Heart right ventricle (tissue), 16 donors: ENCODE results near the gene HPCAL1. TPM values are rescaled to one million over a fixed set of nuclear protein-coding genes. Genes with fewer than 3 reads are reported as not detected.

Experiments used
- ATAC-seq, 8 donors: fragments of 200-7000 bp; cut with Tn5 transposase; one replicate each; pipeline ENCODE4 v1.9.1; 2020; ENCODE audit warnings: mild to moderate bottlenecking in 8 of 8, moderate library complexity in 8 of 8, moderate number of reproducible peaks in 1 of 8
- DNase-seq, 2 donors: peaks; one replicate each; pipeline ENCODE4 v3.0.0-alpha.2; 2020
- H3K27ac ChIP-seq, 10 donors: fragments of 200-600 bp; sonication (generic) in 2 of 10; one replicate each; pipeline versions ENCODE4 v1.5.0 to v1.8.0; 2020 to 2022; ENCODE audit warnings: mild to moderate bottlenecking in 3 of 10
- H3K27me3 ChIP-seq, 7 donors: fragments of 200-600 bp; one replicate each; pipeline ENCODE4 v1.8.0; 2021 to 2022; ENCODE audit warnings: mild to moderate bottlenecking in 2 of 7
- H3K36me3 ChIP-seq, 9 donors: fragments of 200-600 bp; sonication (generic) in 1 of 9; one replicate each; pipeline versions ENCODE4 v1.5.0 to v1.8.0; 2020 to 2022; ENCODE audit warnings: mild to moderate bottlenecking in 2 of 9
- H3K4me1 ChIP-seq, 9 donors: fragments of 200-600 bp; sonication (generic) in 1 of 9; one replicate each; pipeline versions ENCODE4 v1.5.0 to v1.8.0; 2020 to 2022; ENCODE audit warnings: mild to moderate bottlenecking in 4 of 9
- H3K4me3 ChIP-seq, 10 donors: fragments of 200-600 bp; sonication (generic) in 2 of 10; one replicate each; pipeline versions ENCODE4 v1.5.0 to v1.8.0; 2020 to 2022; ENCODE audit warnings: mild to moderate bottlenecking in 7 of 10, moderate library complexity in 2 of 10
- H3K9me3 ChIP-seq, 11 donors: fragments of 200-600 bp in 10 of 11; sonication (generic) in 2 of 11; one replicate each; pipeline versions ENCODE4 v1.5.0 to v1.8.0; 2013 to 2022; ENCODE audit warnings: mild to moderate bottlenecking in 2 of 11, control low read depth in 1 of 11, moderate library complexity in 1 of 11
- WGBS, 2 donors: extraction: QIAGEN DNeasy Blood & Tissue Kit; methylation state at CpG; one replicate each; pipeline ENCODE4 v1.1.7; 2013; ENCODE audit warnings: inconsistent platforms in 1 of 2; 5-methylcytosine and 5-hydroxymethylcytosine counted together
- intact Hi-C, 10 donors: fragments of 100-400 bp; cut with DNase I; formaldehyde crosslinking; loops; one replicate each; pipeline versions ENCODE4 v1.11.1 to v1.14.2; 2022
- polyA plus RNA-seq, 2 donors: library from polyadenylated mRNA; stranded (reverse); fragments of 200-250 nt; gene quantifications; one replicate each; pipeline ENCODE4 v1.2.3, GENCODE V29; 2013
- total RNA-seq, 10 donors: library from RNA; stranded (reverse); fragmentation: NEBNext Ultra II Directional in 3 of 10; extraction: Animal tissue kit (Norgen Biotek cat#: 25700) in 3 of 10; gene quantifications; one replicate each; pipeline versions ENCODE4 v1.2.1 to v1.2.4, GENCODE V29; 2021 to 2023
- TF ChIP-seq, protein P1 (sequence below), 9 donors: fragments of 200-600 bp; sonication (generic) in 2 of 9; IDR thresholded peaks; one replicate each; pipeline versions ENCODE4 v1.5.0 to v1.8.0; 2021 to 2022; ENCODE audit warnings: antibody characterized with exemption in 9 of 9, mild to moderate bottlenecking in 5 of 9, moderate library complexity in 1 of 9
- donor health status: Arrhythmogenic right ventricular cardiomyopathy.
- donor health status: ischemic (EF 13 %, LVEDD 7.1; RV severe dilation, severe dysfunction).
- donor health status: healthy with polysubstance abuse.
- donor health status: DM: no; HTN: yes; CAD: no.
- donor health status: DM: no; HTN: no; CAD: no.
- donor health status: ischemic (EF 25% LVEDD 6.9; RV normal size, moderate dysfunction).
- donor health status: ischemic (EF 25% LVEDD 5.7; RV mildly dilated, moderate dysfunction).
- donor health status: healthy.
- donor health status: DM: yes; HTN: yes; CAD: no.
- donor health status: Ischemic cardiomyopathy.
- donor health status: ischemic (EF 35%, LVEDD 5.7; RV mildly dilated, moderate dysfunction).
- donor health status: nonischemic (EF 11% LVEDD 7.7; RV severe dilation, severe dysfunction).
- donor health status: DM: yes; HTN: yes; CAD: no.
- donor health status: PGD.
- donor health status: ischemic (EF 29% LVEDD 5.4; RV normal size, mild dysfunction).
- donor health status: nonischemic (EF 23%, LVEDD 6.1; RV moderate dilation, normal function).

The HPCAL1 gene
- total and polyA plus RNA-seq, 12 donors: 15.8 to 49.2 (median 27.5) TPM

- Histone ChIP-seq H3K9me3 (no peaks in the 10 kb centered on the region), H3K4me1 (peaks cover 8 to 47% (median 29%) of the 10 kb centered on the region in 9 donors), H3K4me3 (peak overlapping the region in 4 of 10 donors; percentile 61 to 80 (median 64)), H3K36me3 (peaks cover 0 to 35% (median 18%) of the 10 kb centered on the region in 9 donors), H3K27ac (no peak overlapping the region), H3K27me3 (no peaks in the 10 kb centered on the region)
- intact Hi-C loops: loop anchor here in 6 of 10 donors (5.0 to 10.0 kb wide), 5 partner anchors 208 to 462 kb away; no protein-coding TSS in a partner anchor
- ATAC-seq: no peak
- TF ChIP-seq, protein P1, sequence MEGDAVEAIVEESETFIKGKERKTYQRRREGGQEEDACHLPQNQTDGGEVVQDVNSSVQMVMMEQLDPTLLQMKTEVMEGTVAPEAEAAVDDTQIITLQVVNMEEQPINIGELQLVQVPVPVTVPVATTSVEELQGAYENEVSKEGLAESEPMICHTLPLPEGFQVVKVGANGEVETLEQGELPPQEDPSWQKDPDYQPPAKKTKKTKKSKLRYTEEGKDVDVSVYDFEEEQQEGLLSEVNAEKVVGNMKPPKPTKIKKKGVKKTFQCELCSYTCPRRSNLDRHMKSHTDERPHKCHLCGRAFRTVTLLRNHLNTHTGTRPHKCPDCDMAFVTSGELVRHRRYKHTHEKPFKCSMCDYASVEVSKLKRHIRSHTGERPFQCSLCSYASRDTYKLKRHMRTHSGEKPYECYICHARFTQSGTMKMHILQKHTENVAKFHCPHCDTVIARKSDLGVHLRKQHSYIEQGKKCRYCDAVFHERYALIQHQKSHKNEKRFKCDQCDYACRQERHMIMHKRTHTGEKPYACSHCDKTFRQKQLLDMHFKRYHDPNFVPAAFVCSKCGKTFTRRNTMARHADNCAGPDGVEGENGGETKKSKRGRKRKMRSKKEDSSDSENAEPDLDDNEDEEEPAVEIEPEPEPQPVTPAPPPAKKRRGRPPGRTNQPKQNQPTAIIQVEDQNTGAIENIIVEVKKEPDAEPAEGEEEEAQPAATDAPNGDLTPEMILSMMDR (IDR thresholded peaks at IDR 0.05): no peak
- 89 to 92% methylated on average over 6 of the region's 6 CpGs for WGBS, 2 donors
- no peak for DNase-seq
Measured at GRCh38 chr2:10446631-10447030, 143.9 kb downstream of the HPCAL1 start.

DNA sequence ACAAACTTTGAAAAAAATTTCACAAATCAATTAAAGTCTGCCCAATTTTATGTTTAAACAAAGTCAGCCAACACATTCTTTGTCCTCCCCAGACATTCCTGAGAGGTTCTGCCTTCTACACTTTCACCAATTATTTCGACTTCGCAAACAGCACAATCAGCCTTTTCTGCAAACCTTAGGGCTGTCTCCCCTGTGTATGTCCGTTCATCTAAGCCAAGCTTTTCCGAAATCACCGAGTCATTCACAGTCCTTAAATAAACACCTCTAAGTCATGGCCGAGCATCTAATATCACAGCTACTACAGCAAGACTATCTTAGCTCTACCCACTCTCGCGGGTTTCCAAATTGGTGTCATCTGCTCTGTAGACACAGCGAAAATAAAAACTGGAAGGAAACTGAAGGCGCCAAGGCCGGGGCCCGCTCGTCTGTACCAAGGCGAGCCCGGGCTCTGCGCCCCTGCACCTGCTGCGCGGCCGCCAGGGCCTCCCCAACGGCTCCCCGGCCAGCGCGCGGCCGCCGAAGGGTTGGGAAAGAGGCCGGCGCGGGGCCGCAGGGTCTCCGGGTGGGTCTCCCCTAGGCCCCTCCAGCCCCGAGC lies 144.7 kb downstream of the HPCAL1 start:
- H3K36me3 ChIP-seq: peaks cover 0 to 28% (median 18%) of the 10 kb centered on the region in 9 donors
- TF ChIP-seq, protein P1 (IDR thresholded peaks at IDR 0.05): peak in 2 of 9 donors; percentile 6 to 8
- H3K27me3 ChIP-seq: no peaks in the 10 kb centered on the region
- H3K9me3 ChIP-seq: no peaks in the 10 kb centered on the region
- 7 to 13% methylated on average over 32 of the region's 32 CpGs for WGBS, 2 donors
- peaks cover 8 to 52% (median 29%) of the 10 kb centered on the region in 9 donors for H3K4me1 ChIP-seq
- H3K4me3 ChIP-seq: peak overlapping the region; percentile 32 to 80 (median 61)
- H3K27ac ChIP-seq: peak overlapping the region; percentile 81 to 96 (median 90)
- intact Hi-C loops: loop anchor here in 6 of 10 donors (5.0 to 10.0 kb wide), 5 partner anchors 207 to 463 kb away; no protein-coding TSS in a partner anchor
- ATAC-seq (peak in 7 of 8 donors; percentile 2 to 27 (median 14)), DNase-seq (no peak)

DNA sequence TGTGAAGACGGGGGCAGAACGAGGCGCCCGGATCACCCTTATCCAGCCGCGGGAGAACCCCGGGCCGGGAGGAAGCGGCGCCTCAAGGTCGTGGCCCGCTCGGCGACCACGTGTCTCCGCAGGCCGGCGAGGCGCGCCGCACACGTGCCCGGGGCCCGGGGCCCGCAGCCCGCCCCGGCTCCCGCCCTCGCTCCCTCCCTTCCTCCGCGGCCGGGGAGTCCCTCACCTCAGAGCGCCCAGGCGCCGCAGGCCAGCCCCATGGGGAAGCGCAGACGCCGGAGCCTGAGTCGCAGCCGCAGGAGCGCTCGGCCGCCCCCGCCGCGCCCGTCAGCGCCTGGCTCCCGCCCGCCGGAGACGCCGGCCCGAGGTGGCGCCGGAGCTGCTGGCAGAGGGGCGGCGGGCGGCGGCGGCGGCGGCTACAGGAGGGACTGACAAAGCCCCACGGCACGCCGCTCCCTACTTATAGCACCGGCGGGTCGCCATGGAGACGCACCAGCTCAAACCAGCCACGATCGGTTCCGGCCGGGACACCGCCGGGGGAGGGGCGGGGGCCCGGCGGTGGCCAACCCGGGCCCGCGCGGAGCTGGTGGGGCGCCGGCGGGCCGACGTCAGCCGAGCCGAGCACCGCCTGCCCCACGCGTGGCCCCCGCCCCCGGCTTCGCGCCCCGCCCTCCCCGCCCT lies 145.3 kb downstream of the HPCAL1 start, which contains the start of gene ODC1:
TSS of gene ODC1 (minus strand) at position 433 of the 681 bp plus-strand sequence. CDS start 3,295 bp downstream, outside the sequence.
- intact Hi-C loops: loop anchor here in 6 of 10 donors (5.0 to 10.0 kb wide), 5 partner anchors 207 to 463 kb away; no protein-coding TSS in a partner anchor

More for the DNA sequence above, 145.3 kb downstream of the HPCAL1 start, which contains the start of gene ODC1:
- H3K27ac ChIP-seq: peak within 1 kb of the TSS; percentile 81 to 96 (median 90)
- peaks cover 8 to 54% (median 29%) of the 10 kb centered on the region in 9 donors for H3K4me1 ChIP-seq
- DNase-seq: peak; percentile 92 to 94
- no peaks in the 10 kb centered on the region for H3K9me3 ChIP-seq
- peak within 1 kb of the TSS; percentile 56 to 83 (median 68) for H3K4me3 ChIP-seq
- no peaks in the 10 kb centered on the region for H3K27me3 ChIP-seq
- H3K36me3 ChIP-seq: peaks cover 0 to 21% (median 15%) of the 10 kb centered on the region in 9 donors
- TF ChIP-seq, protein P1 (IDR thresholded peaks at IDR 0.05): peak in 1 of 9 donors; percentile 3
- ATAC-seq: peak; percentile 83 to 93 (median 91)
- WGBS, 2 donors: 0 to 1% methylated on average over 71 to 96 of the region's 99 CpGs
